Activated T-helper 17 cell treated with anti-CD3 and anti-CD28 coated beads, Interleukin-2, amount 50 U/mL, for 72 hours (primary cell): Measurements from ENCODE around the gene DUSP1. TPM values are rescaled to one million over a fixed set of nuclear protein-coding genes. Genes with fewer than 3 reads are reported as not detected.

Experiments
- ATAC-seq: fragments of 150-1000 bp; cut with Tn5 transposase; replicated peaks from 2 replicates; pipeline ENCODE4 v1.10.0; 2021; ENCODE audit warnings: mild to moderate bottlenecking, moderate library complexity
- H3K27ac Mint-ChIP-seq: one replicate; pipeline ENCODE4 v1.8.0; 2022; ENCODE audit warnings: mixed read lengths
- H3K27me3 Mint-ChIP-seq: one replicate; pipeline ENCODE4 v1.8.0; 2022; ENCODE audit warnings: mixed read lengths
- H3K36me3 Mint-ChIP-seq: one replicate; pipeline ENCODE4 v1.8.0; 2022; ENCODE audit warnings: low read depth, mild to moderate bottlenecking, mixed read lengths
- H3K4me1 Mint-ChIP-seq: one replicate; pipeline ENCODE4 v1.8.0; 2022; ENCODE audit warnings: mixed read lengths
- H3K4me3 Mint-ChIP-seq: one replicate; pipeline ENCODE4 v1.8.0; 2022; ENCODE audit warnings: mild to moderate bottlenecking, mixed read lengths
- H3K9me3 Mint-ChIP-seq: one replicate; pipeline ENCODE4 v1.8.0; 2022; ENCODE audit warnings: mixed read lengths
- total RNA-seq, 2 donors: library from RNA; stranded (reverse); gene quantifications; one replicate each; pipeline ENCODE4 v1.2.3, GENCODE V29; 2022

Gene DUSP1
- total RNA-seq, 2 donors from 2014 or later: 18.3 to 24.6 TPM

DNA sequence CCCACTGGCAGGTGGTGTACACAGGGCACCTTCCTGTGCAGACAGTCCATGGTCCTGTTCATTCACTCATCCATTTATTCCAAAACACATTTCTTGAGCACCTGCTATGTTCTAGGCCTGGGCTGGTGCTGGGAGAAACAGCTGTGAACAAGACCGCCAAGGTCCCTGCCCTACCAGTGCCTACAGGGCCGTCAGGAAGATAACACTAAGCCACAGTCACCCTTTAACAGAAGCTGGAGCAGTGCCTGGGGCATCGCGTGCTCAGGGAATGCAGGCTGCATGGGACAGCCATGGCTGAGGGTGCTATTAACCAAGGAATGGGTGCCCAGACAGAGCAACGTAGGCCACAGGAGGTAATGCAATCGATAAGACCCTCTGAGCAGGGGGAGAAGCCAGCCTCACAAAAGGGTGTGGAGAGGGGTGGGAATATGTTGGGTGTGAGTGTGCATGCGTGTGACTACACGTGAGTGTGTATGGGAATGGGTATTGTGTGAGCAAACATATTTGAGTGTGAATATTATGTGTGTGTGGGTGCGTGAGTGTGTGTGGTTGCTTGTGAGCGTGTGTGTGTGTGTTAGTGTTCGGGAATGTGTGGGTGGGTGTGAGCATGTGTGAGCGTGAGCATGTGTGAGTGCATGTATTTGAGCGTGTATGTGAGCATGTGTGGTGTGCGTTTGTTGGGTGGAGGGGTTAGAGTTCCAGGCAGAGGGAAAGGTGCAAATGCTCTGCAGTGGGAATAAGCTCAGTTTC is 19.1 kb downstream of the DUSP1 start:
- H3K36me3 Mint-ChIP-seq: no peaks in the 10 kb centered on the region
- peak overlapping the region; percentile 9 for H3K27ac Mint-ChIP-seq
- no peak for ATAC-seq
- H3K9me3 Mint-ChIP-seq: no peaks in the 10 kb centered on the region
- no peaks in the 10 kb centered on the region for H3K27me3 Mint-ChIP-seq
- H3K4me1 Mint-ChIP-seq: no peaks in the 10 kb centered on the region
- no peak overlapping the region for H3K4me3 Mint-ChIP-seq

DNA sequence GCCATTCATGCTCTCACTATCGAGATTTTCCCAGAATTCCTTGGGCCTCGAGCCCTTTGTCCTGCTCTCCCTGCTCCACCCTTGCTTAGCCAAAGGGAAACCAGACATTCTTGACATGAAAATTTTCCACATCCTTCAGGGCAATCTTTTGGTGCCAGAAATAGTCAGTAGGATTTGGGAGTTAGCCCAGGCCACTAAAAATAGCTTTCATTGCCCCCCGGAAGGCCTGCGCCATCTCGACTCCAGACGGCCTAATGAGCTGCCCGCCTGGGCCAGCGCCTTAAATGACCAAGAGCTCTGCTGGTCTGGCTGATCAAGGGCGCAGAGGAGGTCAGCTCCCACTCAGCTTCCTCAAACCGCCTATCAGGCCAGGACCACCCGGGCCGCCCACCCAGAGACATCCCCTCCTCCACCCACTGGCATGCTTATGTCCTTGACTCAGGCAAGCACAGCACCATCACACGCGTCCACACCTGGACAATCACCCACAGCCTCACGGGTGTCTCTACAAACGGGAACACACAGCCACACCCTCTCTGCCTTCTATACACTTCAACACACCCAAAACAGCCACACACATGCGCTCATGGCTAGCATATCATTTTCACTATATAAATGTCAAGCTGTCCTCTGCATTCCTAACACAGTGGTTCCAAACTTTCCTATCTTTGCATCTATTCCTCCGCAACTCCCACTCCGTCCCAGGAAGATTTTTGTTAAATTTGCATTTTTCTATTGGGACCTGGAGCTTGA is 20.9 kb downstream of the DUSP1 start:
- Mint-ChIP-seq H3K27me3 (no peaks in the 10 kb centered on the region), H3K4me1 (no peaks in the 10 kb centered on the region), H3K27ac (no peak overlapping the region), H3K36me3 (no peaks in the 10 kb centered on the region), H3K9me3 (no peaks in the 10 kb centered on the region), H3K4me3 (no peak overlapping the region)
- no peak for ATAC-seq

DNA sequence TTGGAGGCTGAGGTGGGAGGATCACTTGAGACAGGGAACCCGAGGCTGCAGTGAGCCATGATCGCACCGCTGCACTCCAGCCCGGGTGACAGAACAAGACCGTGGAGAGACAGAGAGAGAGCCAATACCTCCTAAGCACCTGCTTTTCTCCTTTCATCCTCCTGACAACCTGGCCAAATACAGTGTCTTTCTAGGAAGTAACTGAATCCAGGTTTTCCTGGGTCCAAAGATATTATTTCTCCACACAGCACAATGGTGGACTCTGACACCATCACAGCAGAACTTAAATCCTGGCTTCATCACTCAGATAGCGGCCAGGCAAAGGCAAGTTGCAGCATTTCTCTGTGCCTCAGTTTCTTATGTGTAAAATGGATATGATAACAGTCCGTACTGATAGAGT is 21.9 kb downstream of the DUSP1 start:
- peaks cover 5% of the 10 kb centered on the region for H3K4me1 Mint-ChIP-seq
- ATAC-seq: no peak
- H3K4me3 Mint-ChIP-seq: no peak overlapping the region

DNA sequence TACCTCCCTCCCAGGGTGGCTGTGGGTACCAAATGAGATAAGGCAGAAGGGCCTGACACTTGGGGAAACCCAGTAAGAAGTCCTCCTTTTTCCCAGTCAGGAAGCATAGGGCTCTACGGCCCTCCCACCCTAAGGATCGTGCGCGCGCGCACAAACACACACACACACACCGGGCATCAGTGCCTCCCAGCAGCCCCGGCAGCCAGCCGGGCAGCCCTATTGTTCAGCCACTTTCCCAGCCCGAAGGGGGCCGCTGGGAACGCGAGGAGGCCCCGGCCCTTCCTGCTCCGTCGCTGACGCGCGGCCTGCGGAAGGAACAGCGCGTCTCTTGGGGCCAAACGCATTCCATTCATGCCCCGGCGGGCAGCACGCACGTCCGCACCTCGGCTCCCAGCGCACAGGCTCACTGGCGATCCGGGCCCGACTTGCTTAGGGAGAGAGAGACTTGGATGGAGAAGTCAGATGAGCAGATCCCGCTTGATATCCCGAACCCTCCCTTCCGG is 22.6 kb downstream of the DUSP1 start:
- Mint-ChIP-seq H3K4me1 (peaks cover 5% of the 10 kb centered on the region), H3K27me3 (no peaks in the 10 kb centered on the region), H3K36me3 (no peaks in the 10 kb centered on the region), H3K27ac (no peak overlapping the region), H3K4me3 (no peak overlapping the region), H3K9me3 (no peaks in the 10 kb centered on the region)
- ATAC-seq: no peak

More for the DNA sequence above, 21.9 kb downstream of the DUSP1 start:
- H3K36me3 Mint-ChIP-seq: no peaks in the 10 kb centered on the region
- no peaks in the 10 kb centered on the region for H3K27me3 Mint-ChIP-seq
- H3K9me3 Mint-ChIP-seq: no peaks in the 10 kb centered on the region
- H3K27ac Mint-ChIP-seq: no peak overlapping the region

DNA sequence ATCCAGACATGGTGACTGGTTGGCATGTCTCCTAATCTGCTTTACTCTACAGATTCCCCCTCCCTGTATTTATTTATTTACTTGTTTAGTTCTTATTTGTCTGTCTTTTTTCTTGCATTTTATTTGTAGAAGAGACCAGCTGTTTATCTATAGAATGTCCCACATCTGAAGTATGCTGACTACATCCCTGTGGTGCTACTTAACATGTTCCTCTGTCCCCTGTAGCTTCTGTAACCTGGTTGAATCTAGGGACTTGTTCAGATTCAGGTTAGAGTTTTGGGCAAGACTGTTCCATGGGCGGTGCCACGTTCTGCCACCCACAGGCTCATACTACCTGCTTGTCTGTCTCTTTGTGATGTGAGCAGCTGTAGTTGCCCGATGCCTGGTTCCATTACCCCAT is 23.5 kb downstream of the DUSP1 start:
- Mint-ChIP-seq H3K27ac (no peak overlapping the region), H3K9me3 (no peaks in the 10 kb centered on the region)
- no peak for ATAC-seq

DNA sequence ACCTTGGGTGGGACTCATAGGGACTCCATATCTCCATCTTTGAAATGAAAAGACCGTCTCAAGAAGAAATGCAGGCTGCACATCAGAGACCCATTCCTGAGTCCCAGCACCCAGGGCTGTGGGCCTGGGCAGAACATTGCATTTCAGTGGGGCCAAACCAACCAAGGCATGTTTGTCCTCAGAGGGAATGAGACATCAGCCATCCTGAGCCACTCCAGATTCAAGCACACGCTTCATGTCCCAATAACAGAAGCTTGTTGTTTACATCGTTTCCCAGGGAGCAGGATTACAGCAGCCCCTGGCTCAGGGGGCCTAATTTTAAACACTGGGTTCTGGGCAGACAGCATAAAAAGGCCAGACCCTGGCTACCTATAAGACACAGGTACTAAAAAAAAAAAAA is 24.3 kb downstream of the DUSP1 start:
- Mint-ChIP-seq H3K4me3 (no peak overlapping the region), H3K27me3 (no peaks in the 10 kb centered on the region), H3K36me3 (no peaks in the 10 kb centered on the region), H3K4me1 (peaks cover 5% of the 10 kb centered on the region), H3K9me3 (no peaks in the 10 kb centered on the region), H3K27ac (no peak overlapping the region)
- no peak for ATAC-seq

More for the DNA sequence above, 23.5 kb downstream of the DUSP1 start:
- Mint-ChIP-seq H3K27me3 (no peaks in the 10 kb centered on the region), H3K4me1 (peaks cover 5% of the 10 kb centered on the region), H3K36me3 (no peaks in the 10 kb centered on the region), H3K4me3 (no peak overlapping the region)

DNA sequence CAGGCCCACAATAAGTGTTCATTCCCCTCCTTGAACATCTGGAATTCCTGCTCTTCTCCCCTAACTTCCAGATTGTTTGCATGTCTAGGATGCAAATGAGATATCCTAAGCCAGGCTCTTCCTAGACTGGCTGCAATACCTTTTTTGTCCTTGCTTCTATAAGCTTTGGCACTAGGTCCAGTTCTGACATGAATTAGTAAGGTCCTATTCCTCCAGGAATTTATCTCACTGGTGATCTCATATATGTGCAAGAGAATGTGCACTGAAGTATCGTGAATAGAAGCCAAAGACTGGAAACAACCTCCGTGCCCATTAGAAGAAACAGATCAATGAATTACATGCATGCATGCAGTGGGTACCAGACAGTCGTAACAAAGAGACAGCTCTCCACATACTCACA is 25.2 kb downstream of the DUSP1 start:
- ATAC-seq: no peak
- no peaks in the 10 kb centered on the region for H3K36me3 Mint-ChIP-seq

DNA sequence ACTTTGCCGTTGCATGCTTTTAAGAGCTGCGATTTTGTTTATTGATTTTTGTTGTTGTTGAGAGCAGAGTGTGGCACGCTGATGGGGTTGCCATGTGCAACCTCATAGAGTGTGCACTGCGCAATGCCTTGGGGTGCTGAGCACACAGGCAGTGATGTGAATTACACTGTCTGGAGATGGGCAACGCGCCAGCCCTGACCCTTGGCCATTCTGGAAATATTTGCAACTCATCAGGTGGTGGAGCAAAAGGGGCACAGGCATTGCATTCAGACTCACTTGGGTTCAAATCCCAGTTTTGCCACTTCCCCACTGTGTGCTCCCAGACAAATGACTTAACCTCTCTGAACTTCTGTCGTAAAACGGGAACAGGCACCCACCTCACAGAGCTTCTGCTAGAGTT is 25.6 kb downstream of the DUSP1 start:
- Mint-ChIP-seq H3K27ac (no peak overlapping the region), H3K27me3 (no peaks in the 10 kb centered on the region), H3K4me3 (no peak overlapping the region), H3K36me3 (no peaks in the 10 kb centered on the region), H3K4me1 (peaks cover 10% of the 10 kb centered on the region), H3K9me3 (no peaks in the 10 kb centered on the region)
- no peak for ATAC-seq

More for the DNA sequence above, 25.2 kb downstream of the DUSP1 start:
- Mint-ChIP-seq H3K27me3 (no peaks in the 10 kb centered on the region), H3K4me3 (no peak overlapping the region), H3K27ac (no peak overlapping the region), H3K4me1 (peaks cover 10% of the 10 kb centered on the region), H3K9me3 (no peaks in the 10 kb centered on the region)

DNA sequence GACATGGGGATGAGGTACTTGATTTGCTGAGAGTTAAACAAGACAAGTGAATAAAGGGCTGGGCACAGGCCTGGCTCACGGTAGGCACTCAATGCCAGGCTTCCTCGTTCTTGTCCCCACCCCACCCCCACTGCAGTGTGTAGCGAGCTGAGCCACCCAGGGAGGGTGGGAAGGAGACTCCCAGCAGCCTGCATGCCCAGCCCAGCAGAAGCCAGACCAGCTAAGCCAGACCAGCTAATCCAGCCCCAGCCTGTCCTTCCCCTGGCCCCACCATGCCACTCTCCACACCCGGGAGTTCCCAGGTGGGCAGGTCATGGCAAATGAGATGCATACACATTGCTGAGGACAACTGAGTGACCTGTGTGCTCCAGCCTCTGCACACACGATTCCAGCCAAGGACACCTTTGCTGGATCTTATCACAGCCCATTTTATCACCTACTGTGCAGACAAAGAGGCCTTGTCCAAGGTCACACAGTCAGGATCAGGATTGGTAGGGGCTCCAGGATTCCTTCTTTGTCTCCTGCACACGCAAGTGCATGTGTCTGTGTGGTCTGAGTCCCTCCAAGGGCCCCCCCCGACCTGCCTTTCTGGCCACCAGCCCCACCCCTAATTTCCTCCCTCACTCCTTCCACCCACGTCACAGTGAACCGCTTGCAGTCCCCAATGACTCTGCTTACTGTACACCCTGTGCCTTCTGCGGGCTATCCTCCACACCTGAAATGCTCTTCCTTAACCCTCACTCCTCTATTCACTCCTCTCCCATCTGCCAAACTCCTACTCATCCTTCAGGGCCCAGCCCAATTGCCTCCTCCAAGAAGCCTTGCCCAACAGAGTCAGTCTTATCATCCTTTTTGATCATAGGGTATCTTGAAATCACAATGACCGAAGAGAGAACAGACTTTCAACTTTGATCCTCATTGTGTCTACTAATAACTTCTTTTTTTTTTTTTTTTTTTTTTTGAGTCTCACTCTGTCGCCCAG is 26.6 kb downstream of the DUSP1 start:
- ATAC-seq: no peak
- Mint-ChIP-seq H3K9me3 (no peaks in the 10 kb centered on the region), H3K27me3 (no peaks in the 10 kb centered on the region), H3K36me3 (no peaks in the 10 kb centered on the region), H3K4me1 (peaks cover 10% of the 10 kb centered on the region), H3K4me3 (no peak overlapping the region), H3K27ac (no peak overlapping the region)

DNA sequence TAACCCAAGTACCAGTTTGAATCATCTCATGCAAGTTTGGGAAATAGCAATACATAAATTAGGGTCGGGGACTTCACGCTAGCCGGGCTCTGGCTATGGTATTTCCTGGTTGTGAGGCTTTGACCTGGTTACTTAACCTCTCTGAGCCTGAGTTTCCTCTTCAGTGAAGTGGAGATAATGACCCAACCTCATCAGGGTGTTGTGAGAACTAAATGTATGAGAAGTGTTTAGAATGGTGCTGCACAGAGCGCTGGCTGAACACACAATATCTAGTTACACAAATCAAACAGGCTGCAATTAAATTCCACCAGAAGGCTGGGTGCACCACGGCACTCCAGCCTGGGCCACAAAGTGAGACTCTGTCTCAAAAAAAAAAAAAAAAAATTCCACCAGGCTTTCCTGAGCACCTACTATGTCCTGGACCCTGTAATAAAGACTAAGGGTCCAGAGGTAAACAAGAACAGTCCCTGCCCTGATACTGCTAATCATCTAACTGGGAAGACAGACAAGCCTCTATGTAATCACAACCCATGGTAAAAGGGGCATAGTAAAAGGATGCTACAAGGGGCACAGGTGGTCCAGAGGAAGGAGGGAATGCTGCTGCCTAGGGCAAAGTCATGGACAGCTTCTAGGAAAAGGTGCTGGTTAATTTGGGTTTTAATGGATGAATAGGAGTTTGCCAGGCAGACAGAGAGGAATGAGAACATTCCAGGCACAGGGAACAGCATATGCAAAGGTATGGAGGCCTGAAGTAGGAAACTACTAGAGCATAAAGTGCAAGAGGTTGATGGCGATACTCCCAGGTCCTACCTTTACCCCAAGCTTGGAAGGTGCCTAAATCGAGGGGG is 27.7 kb downstream of the DUSP1 start:
- Mint-ChIP-seq H3K4me3 (no peak overlapping the region), H3K9me3 (no peaks in the 10 kb centered on the region), H3K4me1 (peaks cover 10% of the 10 kb centered on the region), H3K36me3 (no peaks in the 10 kb centered on the region), H3K27me3 (no peaks in the 10 kb centered on the region), H3K27ac (no peak overlapping the region)
- peak; percentile 59 for ATAC-seq

DNA sequence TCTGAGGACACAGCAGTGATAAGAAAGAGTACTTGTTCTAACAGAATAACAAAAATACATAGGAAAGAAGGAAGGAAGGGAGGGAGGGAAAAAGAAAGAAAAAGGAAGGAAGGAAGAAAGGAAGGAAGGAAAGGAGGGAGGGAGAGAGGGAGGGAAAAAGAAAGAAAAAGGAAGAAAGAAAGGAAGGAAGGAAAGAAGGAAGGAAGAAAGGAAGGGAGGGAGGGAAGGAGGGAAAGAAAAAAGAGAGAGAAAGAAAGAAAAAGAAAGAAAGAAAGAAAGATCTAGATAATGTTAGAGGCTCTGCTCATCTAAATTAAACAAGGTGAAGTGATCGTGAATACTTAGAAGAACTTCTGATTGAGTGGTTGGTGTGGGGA is 29.8 kb downstream of the DUSP1 start:
- Mint-ChIP-seq H3K27ac (peak overlapping the region; percentile 56), H3K4me1 (peaks cover 10% of the 10 kb centered on the region), H3K4me3 (no peak overlapping the region), H3K9me3 (no peaks in the 10 kb centered on the region), H3K36me3 (no peaks in the 10 kb centered on the region), H3K27me3 (no peaks in the 10 kb centered on the region)
- ATAC-seq: no peak

DNA sequence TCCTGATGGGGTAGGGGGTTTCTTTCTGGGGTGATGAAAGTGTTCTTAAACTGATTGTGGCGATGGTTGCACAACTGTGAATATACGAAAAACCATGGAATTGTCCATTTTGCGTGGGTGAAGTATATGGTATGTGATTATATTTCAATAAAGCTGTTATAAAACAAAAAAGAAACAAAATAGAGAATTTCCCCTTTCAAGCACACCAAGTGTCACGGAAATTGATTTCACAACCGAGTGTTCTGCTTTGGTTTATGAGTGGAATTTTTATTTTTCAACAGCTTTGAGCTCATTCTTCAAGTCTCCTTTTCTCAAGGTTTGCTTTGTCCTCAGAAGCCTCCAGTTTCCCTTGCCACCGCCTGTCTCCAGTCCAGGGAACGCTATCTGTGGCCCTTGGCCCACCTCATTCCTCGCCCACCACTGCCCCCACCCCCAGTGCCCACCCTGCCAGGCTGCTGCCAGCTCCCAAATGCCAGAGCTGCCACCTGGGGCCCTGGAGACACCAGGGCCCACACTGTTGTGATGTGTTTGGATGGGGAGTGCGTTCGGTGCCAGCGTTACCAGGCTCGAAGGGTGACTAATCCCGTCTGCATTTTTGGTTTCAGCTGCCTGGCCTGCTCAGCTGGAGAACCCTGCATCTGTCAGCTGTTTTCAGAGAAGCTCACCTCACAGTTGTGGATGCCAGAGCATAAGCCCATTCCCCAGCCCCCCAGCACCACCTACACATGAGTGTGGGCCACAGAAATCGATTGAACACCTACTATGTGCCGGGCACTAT is 30.4 kb downstream of the DUSP1 start:
- Mint-ChIP-seq H3K9me3 (no peaks in the 10 kb centered on the region), H3K36me3 (no peaks in the 10 kb centered on the region), H3K4me3 (no peak overlapping the region), H3K27me3 (no peaks in the 10 kb centered on the region), H3K27ac (peak overlapping the region; percentile 56), H3K4me1 (peaks cover 10% of the 10 kb centered on the region)
- peak; percentile 75 for ATAC-seq

DNA sequence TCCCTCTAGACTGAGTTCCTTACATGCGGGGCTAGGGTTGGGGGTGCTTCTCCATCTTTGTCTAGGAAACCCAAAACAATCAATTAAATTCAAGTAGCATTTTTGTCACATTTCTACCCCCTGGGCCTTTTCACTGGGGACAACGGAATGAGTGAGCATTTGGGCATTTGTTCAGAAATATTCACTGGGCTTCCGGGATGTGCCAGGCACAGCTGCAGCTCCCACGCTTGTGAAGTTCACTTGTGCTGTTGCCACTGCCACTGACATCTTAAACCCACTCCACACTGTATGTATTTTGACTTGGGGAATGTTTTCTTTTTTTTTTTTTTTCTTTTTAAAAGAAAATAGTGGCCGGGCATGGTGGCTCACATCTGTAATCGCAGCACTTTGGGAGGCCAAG is 31.6 kb downstream of the DUSP1 start:
- Mint-ChIP-seq H3K27ac (no peak overlapping the region), H3K27me3 (no peaks in the 10 kb centered on the region), H3K4me1 (peaks cover 5% of the 10 kb centered on the region), H3K4me3 (no peak overlapping the region), H3K9me3 (no peaks in the 10 kb centered on the region), H3K36me3 (no peaks in the 10 kb centered on the region)
- ATAC-seq: no peak
